ENCODE data around the gene CHSY3.

The CHSY3 gene

DNA sequence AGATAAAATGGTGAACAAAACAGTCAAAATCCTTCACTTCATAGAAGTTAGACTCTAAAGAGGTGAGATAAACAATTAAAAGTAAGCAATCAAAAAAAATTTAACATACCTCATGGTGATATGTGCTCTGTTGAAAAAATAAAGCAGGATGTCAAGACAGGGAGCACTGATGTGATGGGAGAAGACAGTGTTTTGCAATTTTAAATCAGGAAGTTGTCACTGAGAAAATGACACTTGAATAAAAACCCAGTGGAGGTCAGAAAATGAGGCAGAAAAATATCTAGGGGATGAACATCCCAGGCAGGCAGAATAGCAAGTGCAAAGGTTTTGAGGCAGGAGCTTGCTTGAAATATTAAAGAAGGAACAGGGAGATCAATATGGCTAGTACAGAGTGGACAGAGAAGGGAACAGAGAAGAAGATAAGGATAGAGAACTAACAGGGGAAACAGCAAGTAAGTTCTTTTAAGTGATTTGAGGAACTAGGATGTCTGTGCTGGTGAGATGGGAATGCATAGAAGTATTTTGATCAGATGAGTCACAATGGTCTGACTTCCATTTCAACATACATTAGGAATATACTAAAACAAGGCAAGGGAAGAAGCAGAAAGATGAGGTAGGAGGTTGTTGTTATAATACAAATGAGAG is 130.4 kb downstream of the CHSY3 start:
- TF ChIP-seq NFIC (IDR thresholded peaks at IDR 0.05), result no peak
- TF ChIP-seq ZBTB7A (IDR thresholded peaks at IDR 0.05; ENCODE audit: low read depth), result no peak
- TF ChIP-seq CEBPB (IDR thresholded peaks at IDR 0.05), result no peak
- TF ChIP-seq YY1 (IDR thresholded peaks at IDR 0.05; ENCODE audit: low read depth), result no peak

- no peak for TF ChIP-seq USF1 (IDR thresholded peaks at IDR 0.05)
- no peak for TF ChIP-seq CEBPB (IDR thresholded peaks at IDR 0.05)
- no peak for TF ChIP-seq FOXM1 (IDR thresholded peaks at IDR 0.05; ENCODE audit: borderline replicate concordance, low read depth)
- no peak for TF ChIP-seq NFIC (IDR thresholded peaks at IDR 0.05)
- no peak for TF ChIP-seq TCF12 (IDR thresholded peaks at IDR 0.05; ENCODE audit: low read depth)
- no peak for TF ChIP-seq TEAD4 (IDR thresholded peaks at IDR 0.05)
- TF ChIP-seq CREB1 (IDR thresholded peaks at IDR 0.05; ENCODE audit: low read depth), result no peak
- TF ChIP-seq ZBTB7A (IDR thresholded peaks at IDR 0.05; ENCODE audit: low read depth), result no peak
- TF ChIP-seq REST (IDR thresholded peaks at IDR 0.05; ENCODE audit: low read depth), result no peak
- TF ChIP-seq, protein P1, sequence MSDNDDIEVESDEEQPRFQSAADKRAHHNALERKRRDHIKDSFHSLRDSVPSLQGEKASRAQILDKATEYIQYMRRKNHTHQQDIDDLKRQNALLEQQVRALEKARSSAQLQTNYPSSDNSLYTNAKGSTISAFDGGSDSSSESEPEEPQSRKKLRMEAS (IDR thresholded peaks at IDR 0.05), result no peak
- TF ChIP-seq EGR1 (IDR thresholded peaks at IDR 0.05), result no peak
- TF ChIP-seq TAF1 (IDR thresholded peaks at IDR 0.05; ENCODE audit: low read depth), result no peak
- TF ChIP-seq EP300 (IDR thresholded peaks at IDR 0.05; ENCODE audit: borderline replicate concordance), result no peak
- no peak for TF ChIP-seq RAD21 (IDR thresholded peaks at IDR 0.05; ENCODE audit: low read depth)
These were observed 131.1 kb downstream of the CHSY3 start for GRCh38 chr5:130035388-130035787.

DNA sequence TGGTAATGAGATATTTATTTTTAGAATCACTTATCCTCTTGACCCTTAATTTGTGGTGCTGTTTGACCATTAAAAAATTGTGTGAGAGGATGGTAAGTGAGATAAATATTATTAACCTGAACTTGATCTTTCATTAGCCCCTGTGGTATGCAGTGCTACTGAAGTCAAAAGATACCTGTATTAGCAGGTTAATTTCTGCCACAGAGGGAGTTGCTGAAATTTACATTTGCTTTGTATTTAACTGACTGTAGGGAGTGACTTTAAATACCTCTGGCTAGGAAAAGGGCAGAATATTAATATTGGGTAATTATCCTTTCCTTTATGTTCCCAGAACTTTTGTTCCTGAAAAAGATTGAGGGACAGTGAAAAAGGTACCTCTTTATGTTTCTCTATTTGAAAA is 133.6 kb downstream of the CHSY3 start:
- TF ChIP-seq EP300 (IDR thresholded peaks at IDR 0.05; ENCODE audit: borderline replicate concordance), result no peak
- no peak for TF ChIP-seq USF1 (IDR thresholded peaks at IDR 0.05)
- no peak for TF ChIP-seq FOXM1 (IDR thresholded peaks at IDR 0.05; ENCODE audit: borderline replicate concordance, low read depth)
- no peak for TF ChIP-seq ZBTB7A (IDR thresholded peaks at IDR 0.05; ENCODE audit: low read depth)
- no peak for TF ChIP-seq TAF1 (IDR thresholded peaks at IDR 0.05; ENCODE audit: low read depth)
- TF ChIP-seq NFIC (IDR thresholded peaks at IDR 0.05), result no peak
- TF ChIP-seq, protein P1 (IDR thresholded peaks at IDR 0.05), result no peak
- no peak for TF ChIP-seq TEAD4 (IDR thresholded peaks at IDR 0.05)
- TF ChIP-seq REST (IDR thresholded peaks at IDR 0.05; ENCODE audit: low read depth), result no peak
- TF ChIP-seq YY1 (IDR thresholded peaks at IDR 0.05; ENCODE audit: low read depth), result no peak

- TF ChIP-seq, protein P1 (IDR thresholded peaks at IDR 0.05), result no peak
- no peak for TF ChIP-seq FOXM1 (IDR thresholded peaks at IDR 0.05; ENCODE audit: borderline replicate concordance, low read depth)
- no peak for TF ChIP-seq TCF12 (IDR thresholded peaks at IDR 0.05; ENCODE audit: low read depth)
- TF ChIP-seq EGR1 (IDR thresholded peaks at IDR 0.05), result no peak
- TF ChIP-seq YY1 (IDR thresholded peaks at IDR 0.05; ENCODE audit: low read depth), result no peak
- no peak for TF ChIP-seq NFIC (IDR thresholded peaks at IDR 0.05)
- TF ChIP-seq TAF1 (IDR thresholded peaks at IDR 0.05; ENCODE audit: low read depth), result no peak
- no peak for TF ChIP-seq USF1 (IDR thresholded peaks at IDR 0.05)
- TF ChIP-seq REST (IDR thresholded peaks at IDR 0.05; ENCODE audit: low read depth), result no peak
- TF ChIP-seq RAD21 (IDR thresholded peaks at IDR 0.05; ENCODE audit: low read depth), result no peak
- TF ChIP-seq CREB1 (IDR thresholded peaks at IDR 0.05; ENCODE audit: low read depth), result no peak
- no peak for TF ChIP-seq ZBTB7A (IDR thresholded peaks at IDR 0.05; ENCODE audit: low read depth)
- TF ChIP-seq EP300 (IDR thresholded peaks at IDR 0.05; ENCODE audit: borderline replicate concordance), result no peak
- no peak for TF ChIP-seq TEAD4 (IDR thresholded peaks at IDR 0.05)
- no peak for TF ChIP-seq CEBPB (IDR thresholded peaks at IDR 0.05)
These were observed 139.6 kb downstream of the CHSY3 start for GRCh38 chr5:130043834-130044233.

All from Ishikawa (cell line).